GM19455 (cell line): ENCODE measurements around the gene ZNF718.
"Not testable (repeated sequence)": the region's sequence is repeated elsewhere in the genome, so short reads cannot be mapped to it uniquely, and the experiment has no call there.

Experiments used
- ATAC-seq: cut with Tn5 transposase; IDR thresholded peaks from one replicate; pipeline ENCODE4 v1.9.1; 2021; ENCODE audit not compliant: unreplicated experiment

The ZNF718 gene

GRCh38 chr4:124275-125081 is at the start of gene ZNF718:
Gene ZNF718, plus strand, starts transcription at chr4:124501. Its CDS starts 170 bp downstream, at chr4:124671.
- peak; percentile 99 for ATAC-seq

DNA sequence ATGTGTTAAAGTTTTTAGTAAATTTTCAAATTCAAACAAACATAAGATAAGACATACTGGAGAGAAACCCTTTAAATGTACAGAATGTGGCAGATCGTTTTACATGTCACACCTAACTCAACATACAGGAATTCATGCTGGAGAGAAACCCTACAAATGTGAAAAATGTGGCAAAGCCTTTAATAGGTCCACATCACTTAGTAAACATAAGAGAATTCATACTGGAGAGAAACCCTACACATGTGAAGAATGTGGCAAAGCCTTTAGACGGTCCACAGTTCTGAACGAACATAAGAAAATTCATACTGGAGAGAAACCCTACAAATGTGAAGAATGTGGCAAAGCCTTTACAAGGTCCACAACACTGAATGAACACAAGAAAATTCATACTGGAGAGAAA is 38.4 kb upstream of the ZNF718 start:
- ATAC-seq: no peak

DNA sequence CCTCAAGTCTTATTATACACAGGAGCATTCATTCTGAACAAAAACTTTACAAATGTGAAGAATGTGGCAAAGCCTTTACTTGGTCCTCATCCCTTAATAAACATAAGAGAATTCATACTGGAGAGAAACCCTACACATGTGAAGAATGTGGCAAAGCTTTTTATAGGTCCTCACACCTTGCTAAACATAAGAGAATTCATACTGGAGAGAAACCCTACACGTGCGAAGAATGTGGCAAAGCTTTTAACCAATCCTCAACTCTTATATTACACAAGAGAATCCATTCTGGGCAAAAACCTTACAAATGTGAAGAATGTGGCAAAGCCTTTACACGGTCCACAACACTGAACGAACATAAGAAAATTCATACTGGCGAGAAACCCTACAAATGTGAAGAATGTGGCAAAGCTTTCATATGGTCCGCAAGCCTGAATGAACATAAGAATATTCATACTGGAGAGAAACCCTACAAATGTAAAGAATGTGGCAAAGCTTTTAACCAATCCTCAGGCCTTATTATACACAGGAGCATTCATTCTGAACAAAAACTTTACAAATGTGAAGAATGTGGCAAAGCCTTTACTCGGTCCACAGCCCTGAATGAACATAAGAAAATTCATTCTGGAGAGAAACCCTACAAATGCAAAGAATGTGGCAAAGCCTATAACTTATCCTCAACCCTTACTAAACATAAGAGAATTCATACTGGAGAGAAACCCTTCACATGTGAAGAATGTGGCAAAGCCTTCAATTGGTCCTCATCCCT is 37.6 kb upstream of the ZNF718 start:
- not testable (repeated sequence) for ATAC-seq

DNA sequence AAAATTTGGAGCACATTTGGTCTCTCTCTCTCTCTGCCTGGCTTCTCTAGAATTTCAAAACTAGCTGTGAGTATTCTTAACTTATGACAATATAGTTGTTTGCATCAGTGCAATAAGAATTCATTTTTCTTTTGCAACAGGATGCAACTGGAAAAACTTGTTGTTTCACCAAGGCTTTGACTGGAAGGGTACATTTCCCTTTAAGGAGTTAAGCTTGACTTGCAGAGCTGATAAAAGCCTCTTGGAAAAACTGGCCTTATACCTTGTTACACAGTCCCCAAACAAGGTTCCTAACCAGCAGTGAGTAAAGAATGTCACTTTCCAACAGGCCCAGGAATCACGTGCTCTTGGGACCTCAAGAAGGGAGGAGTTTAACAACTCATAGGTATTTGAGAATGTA is 25.9 kb upstream of the ZNF718 start:
- ATAC-seq: no peak

- ATAC-seq: no peak
These were observed 24.4 kb upstream of the ZNF718 start for GRCh38 chr4:99863-100262.

GRCh38 chr4:107083-107443 is 17.2 kb upstream of the ZNF718 start:
- no peak for ATAC-seq

DNA sequence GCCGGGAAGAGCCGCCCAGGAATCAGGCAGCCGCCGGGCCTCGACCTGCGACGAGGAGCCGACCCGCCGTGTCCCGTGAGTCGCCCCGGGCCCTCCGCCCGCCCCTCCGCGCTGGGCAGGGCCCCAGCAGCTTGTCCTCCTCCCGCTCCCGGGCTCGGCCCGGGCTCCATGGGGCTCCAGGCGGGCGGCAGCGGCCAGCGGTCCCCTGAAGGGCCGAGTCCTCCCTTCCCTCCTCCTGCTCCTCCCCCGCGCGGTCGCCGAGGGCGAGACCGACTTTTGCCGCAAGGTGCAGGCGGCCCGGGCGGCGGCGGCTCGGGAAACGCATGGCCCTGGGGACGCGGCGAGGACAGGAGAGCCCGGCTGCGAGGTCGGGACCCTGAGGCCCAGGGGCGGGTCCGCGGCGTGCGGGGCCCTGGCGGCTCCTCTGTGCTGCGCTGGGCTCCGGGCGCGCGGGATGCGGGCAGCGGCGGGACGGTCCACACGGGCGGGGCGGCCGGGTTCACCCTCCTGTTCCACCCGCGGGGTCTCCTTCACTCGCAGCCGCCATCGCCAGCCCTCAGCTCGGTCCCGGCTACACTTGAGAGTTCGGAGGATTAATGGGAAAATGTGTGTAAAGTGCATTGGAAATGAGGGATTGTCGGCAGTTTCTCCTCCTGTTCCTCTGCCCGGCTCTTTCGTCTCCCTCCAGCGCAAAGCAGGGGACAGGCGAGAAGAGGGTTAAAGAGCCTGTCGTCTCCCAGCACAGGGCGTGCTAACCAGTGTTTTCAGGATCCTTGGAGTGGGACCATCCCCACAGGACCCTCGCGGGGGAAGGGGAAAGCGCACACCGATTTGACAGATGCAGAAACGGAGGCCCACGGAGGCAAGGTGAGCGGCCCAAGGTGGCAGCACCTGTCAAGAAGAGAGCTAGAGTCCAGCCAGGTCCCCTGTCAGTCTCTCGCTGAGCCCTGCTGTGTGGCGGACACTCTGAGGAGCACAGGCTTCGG is 16.6 kb upstream of the ZNF718 start:
- no peak for ATAC-seq

DNA sequence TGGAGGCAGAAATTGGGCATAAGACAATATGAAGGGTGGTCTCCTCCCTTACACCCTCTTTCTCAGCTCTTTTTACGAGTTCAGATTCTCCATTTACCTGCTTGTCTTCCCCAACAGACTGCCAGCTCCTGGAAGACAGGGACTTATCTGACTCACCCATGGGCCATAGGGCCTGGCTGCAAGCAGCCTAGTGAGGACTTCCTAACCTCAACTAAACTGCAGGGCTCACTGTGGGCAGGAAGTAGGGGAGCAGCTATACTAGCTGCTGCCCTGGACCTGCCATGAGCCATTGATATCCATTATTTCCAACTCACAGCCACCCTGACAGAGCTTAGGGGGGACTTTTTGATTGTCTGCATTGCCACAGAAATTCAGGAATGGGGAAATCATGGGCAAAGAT is 11.5 kb upstream of the ZNF718 start:
- no peak for ATAC-seq

DNA sequence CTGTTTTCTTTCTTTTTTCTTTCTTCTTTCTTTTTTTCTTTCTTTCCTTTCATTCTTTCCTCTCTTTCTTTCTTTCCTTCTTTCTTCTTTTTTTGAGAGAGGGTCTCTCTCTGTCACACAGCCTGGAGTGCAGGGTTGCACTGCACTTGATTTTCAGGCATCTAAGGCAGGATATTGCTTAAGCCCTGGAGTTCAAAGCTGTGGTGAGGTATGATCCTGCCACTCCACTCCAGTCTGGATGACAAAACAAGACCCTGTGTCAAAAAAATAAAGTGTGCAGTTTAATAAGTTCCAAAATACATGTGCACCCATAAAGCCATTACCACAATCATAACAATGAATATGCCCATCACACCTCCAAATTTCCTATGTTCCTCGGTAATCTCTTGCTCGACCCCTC is 10.6 kb upstream of the ZNF718 start:
- ATAC-seq: no peak

- ATAC-seq: no peak
These were observed 10.2 kb upstream of the ZNF718 start for GRCh38 chr4:114149-114548.

- no peak for ATAC-seq
These were observed 7.8 kb upstream of the ZNF718 start for GRCh38 chr4:116499-116898.

DNA sequence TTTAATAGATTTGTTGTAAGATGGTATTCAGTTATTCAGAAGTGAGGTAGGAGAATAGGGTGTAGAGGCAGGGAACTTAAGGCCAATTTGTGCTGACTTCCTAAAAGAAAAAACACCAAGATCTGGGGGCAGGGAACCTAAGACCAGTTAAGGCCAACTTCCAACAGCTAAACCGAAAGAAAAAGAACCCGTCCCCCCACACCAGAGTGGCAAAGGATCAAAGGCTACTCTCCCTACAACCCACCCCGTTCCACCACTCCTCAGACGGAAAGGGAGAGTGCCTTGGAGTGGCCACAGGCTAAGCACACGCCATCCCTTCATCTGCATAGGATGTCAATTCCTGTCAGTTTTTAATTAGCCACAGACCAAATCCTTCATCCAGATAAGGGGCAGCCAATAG is 3.7 kb upstream of the ZNF718 start:
- no peak for ATAC-seq

DNA sequence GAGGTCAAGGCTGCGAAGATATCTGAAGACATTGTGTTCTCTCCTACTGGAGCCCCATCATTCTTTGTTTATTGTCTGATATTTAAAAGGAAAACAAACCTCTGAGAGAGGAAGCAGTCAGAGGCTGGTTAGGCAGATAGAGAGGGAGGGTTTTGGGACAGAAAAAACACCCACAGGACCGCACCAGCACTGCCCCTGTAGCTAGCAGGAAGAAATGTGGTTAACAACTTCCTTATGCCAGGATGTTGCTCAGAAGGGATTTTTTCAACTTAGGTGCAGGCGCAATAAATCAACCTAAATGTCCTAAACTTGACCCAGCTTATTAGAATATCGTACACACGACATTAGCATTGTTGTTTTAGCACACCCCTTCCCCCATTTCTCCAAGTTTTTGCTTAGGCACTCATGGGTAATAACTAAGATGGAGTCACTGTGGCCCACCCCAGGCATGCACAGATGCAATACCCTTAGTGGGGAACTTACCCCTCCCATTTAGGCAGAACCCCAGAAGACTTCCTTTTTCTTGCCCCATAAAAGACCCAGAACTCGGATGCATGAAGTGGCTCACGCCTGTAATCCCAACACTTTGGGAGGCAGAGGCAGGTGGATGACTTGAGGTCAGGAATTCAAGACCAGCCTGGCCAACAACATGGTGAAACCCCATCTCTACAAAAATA is 2.8 kb upstream of the ZNF718 start:
- ATAC-seq: no peak

DNA sequence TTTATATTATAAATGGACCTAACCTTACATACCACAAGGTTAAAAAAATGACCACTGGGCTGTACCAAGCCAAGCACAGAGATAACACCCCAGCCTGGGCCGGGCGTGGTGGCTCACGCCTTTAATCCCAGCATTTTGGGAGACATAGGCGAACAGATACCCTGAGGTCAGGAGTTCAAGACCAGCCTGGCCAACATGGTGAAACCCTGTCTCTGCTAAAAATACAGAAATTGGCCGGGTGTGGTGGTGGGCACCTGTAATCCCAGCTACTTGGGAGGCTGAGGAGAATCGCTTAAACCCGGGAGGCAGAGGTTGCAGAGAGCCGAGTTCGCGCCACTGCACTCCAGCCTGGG is 403 bp upstream of the ZNF718 start:
- not testable (repeated sequence) for ATAC-seq

DNA sequence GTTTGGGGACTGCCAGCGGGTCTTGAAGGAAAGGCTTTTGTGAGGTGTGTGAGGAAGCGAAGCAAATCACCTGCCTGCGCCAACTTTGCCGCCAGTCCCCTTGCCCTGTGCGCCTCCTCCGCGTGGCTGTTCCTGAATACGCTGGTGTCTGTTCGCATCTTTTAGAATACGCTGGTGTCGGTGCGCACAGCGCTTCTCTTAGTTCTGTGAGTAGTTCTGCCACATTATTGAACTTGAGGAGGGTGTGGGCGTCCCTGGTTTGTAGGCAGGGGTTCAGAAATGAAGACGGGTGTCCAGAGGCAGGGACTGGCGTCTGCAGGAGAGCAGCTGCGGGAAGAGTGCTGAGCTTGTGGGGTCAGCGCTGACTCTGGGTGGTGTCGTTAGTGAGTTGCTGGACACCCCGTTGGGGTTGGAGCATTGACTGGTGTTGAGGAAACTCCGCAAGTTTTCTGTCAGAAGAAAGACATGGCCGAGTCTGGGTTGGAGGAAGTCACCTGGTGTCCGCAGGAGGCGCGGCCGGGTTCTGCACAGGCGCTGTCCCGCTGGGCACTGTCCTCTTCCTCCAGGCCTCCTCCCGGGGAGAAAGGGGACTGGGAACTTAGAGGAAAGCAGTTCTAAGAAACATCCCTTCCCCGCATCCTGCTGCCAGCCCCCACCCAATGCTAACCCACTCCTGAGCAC is 930 bp downstream of the ZNF718 start:
- ATAC-seq: peak; percentile 31

GRCh38 chr4:125833-126232 is 1.5 kb downstream of the ZNF718 start:
- no peak for ATAC-seq

DNA sequence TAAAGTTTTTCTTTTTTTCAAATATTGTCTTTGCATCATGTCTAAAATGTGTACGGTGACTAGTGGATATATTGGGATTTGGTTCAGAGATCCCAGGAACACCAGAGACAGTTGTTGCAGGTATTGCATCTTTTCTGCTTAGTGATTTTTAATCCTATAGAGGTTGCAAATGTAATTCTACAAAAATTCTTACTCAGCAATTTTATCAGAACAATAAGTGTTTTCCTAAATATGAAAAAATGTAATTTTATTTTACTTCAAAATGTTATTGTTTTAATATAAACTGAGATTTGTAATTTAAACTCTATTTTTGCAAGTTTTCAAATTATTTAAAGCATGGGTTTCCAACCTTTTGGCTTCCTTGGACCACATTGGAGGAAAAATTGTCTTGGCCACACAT is 8.2 kb downstream of the ZNF718 start:
- ATAC-seq: no peak

- ATAC-seq: no peak
These were observed 14.6 kb downstream of the ZNF718 start for GRCh38 chr4:138935-139334.

GRCh38 chr4:139691-140090 is 15.4 kb downstream of the ZNF718 start:
- ATAC-seq: no peak

- ATAC-seq: no peak
These were observed 22.3 kb downstream of the ZNF718 start for GRCh38 chr4:146621-147020.
